Measurements from ENCODE around the gene UGT1A3. TPM values are rescaled to one million over a fixed set of nuclear protein-coding genes. Genes with fewer than 3 reads are reported as not detected.

The UGT1A3 gene
- total RNA-seq, 1 experiment from 2014 or later = not detected

DNA sequence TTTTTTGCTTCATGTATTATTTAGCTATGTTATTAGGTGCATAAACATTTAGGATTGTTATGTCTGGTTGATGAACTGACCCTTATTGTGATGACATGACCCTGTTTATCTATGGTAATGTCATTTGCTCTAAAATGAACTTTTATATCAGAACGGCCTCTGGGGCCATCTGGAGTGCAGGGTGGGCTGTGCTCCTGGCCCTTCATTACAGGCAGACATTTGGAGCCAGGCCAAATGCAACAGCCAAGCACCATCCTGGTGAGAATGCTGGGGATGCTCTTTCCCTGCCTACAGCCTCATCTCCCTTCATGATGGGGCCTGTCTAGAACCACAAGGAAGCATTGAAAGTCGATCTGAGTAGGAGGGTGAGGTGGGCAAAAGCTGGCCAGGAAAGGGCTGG, 87.5 kb downstream of the UGT1A3 start:
- peak; percentile 34 for DNase-seq (ENCODE audit: low read depth)

DNA sequence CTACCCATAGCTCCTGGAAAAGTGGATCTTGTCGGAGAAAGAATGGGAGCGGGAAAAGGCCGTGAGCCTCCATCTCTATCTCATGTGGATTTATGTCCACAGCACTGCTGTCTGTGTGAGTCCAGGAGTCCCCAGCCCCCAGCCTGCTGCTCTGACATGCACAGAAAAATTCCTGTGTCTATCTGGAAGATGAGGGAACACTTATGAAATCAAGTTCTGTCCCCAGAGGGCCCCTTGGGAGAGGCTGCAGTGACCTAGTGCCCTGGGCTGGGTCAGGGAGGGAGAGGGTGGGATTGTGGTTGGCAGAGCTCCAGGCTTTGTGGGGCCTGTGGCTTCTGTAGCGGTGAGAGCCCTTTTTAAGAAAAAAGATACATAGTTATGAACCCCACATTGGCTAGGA, 87.9 kb downstream of the UGT1A3 start:
- DNase-seq (ENCODE audit: low read depth) = no peak

DNA sequence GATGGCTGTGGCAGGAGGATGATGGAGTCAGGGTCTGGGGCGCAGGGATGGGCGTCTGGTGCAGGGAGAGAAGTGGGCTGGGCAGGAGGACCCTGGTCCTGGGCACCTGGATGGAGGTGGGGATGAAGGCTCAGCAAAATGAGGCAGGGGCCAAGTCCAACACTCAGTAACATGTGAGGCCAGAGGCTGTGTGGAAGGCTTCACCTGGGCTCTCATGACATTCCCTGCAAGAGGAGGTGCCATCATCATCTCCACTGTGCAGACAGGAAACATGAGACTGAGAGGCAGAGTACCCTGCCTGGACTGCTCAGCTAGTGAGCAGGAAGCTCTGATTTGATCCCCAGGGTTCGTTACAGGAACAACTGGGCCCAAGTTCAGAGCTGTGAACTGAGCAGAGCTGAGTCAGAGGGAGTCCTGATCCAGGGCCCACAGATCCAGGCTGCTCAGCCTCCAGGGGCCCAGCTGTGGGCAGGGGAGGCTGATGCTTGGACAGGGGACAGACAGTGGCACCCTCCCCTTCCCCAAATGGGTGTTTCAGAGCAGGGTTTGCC, 88.6 kb downstream of the UGT1A3 start:
- DNase-seq (ENCODE audit: low read depth) = peak; percentile 49

DNA sequence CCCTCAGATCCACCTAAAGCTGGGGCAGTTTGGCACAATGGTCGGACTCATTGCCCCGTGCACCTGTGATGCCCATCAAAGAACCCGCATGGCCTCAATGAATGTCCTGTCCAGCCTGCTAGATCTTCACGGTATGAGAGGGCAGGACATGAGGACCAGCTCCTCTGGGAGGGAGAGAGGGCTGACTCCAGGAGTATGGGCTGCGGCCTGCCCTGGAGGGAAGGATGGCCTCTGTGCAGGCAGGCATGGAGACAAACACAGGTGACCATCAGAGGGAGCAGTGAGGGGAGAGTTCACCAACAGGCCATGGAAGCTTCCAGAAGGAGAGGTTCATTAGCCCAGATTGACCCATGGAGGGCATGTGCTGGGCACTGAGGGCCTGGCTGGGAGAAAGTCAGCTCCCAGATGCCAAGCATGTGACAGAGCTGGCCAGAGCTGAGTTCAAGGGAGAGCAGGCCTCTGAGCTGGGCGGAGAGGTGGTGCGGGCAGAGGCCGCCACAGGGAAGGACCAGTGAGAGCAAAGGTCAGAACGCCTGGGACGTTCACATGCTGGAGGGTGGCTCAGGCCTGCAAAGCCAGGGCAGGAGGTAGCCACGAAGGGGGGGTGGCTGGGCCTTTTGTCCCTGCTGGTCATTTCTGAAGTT, 89.3 kb downstream of the UGT1A3 start:
- DNase-seq (ENCODE audit: low read depth) = no peak

DNA sequence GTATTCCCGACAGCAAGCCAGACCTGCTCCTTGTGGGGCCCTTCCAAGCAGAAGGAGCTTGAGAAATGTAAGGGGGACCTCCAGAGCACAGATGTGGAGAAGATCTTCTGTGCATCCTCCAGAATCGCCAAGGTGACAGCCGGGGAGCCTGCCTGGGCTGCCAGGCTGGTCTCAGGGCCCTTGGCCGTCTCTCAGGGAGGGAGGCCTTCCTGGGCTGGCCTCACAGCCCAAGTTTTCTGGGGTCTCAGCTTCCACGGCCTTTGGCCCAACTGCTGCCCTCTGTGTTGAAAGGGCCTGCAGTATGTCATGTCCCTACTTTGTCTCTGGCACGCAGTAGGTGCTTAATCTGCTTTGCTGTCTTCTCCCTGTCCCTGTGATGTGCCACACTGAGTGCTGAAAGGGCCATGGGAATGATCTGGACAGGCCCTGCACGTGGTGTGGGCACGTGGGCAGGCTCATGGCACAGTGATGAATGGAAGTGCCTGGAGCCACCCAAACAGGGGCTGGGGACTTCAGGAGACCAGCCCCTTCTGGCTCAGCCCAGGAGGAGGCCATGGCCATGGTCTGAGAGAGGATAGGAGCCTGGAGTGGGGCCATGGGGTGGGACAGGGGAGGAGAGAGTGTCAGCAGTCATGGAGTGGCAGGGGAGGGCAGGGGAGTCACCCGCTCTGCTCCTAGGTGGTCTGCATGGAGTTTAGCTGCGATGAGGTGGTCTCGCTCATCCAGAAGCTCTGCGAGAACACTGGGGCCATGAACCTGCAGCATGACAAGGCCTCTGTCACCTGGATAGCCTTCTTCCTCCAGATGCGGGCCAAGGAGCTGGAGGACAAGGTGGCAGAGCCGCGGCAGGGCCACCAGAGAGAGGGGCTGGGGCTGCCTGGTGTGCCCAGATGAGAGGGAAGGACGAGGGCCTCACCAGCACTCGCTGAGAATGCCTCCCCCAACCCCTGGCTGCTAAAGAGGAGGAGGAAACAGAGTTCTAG, 90.1 kb downstream of the UGT1A3 start:
- DNase-seq (ENCODE audit: low read depth) = no peak

DNA sequence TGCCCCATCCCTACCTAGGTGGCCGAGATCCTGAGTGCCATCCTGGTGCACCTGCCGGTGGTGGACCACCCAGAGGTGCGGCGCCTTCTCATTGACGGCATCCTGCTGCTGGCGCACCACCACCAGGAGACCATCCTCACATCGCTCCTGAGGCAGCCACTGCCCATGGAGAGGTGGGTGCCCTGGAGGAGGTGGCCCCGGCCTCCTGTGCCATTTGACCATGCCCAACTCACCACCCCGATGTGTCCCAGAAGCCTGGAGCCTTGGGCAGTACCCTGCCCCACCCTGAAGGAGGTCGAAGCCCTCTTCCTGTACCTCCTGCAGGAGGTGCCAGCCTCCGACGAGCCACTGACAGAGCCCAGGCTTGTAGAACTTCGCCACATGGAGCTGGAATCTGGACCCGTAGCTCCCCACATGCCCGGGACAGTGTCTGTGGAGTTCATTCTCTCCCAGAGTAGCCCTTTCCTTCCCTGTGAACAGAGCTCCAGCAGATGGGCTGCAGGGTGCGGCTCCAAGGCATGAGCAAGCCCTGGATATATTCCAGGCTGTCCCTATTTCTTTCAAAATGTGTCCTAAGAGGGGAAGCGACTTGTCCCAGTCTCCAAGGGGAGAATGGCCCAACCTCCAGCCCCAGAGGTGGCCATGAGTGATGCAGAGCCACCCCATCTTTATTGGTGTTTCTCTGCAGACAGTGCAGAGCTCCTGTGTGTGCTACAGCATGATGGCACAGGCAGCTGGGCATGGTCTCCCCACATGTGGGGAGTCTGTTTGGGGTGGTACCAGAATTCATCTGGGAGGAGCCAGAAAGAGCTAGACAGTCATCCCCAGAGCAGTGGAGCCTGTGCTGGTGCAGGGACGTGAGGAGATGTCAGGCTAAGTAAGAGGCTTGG, 91.3 kb downstream of the UGT1A3 start:
- DNase-seq (ENCODE audit: low read depth) = no peak

DNA sequence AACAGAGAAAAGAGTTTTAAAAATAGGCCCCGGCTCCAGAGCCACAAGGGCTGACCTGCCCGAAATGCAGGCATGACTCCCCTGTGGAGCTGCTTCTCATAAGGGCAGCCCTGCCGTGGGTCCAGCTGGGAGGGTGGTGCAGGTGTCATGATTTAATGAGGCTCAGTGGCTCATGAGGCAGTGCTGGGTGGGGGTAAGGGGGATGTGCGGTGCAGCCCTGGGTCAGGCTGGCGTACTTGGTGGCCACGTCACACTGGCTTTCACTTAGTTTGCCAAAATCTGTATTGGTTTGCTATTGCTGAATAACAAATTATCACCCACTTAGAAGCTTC, 91.9 kb downstream of the UGT1A3 start:
- DNase-seq (ENCODE audit: low read depth) = no peak

DNA sequence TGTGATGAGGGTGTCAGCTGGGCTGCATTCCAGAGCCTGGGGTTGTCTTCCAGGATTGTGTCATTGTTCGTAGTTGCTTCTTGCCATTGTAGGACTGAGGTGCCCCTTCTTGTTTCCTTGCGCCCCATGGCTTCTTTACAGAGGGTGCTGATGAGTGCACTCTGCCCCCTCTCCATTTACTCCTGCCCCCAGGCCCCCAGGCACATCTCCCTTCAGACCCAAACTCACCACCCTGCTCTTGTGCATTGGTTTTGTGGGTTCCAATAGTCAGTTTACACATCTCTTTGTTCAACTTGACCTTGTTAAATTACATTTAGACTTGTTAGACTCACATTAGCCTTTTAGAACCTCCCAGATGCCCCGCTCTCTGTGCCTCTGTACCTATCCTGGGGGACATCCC, 92.4 kb downstream of the UGT1A3 start:
- DNase-seq (ENCODE audit: low read depth) = no peak

DNA sequence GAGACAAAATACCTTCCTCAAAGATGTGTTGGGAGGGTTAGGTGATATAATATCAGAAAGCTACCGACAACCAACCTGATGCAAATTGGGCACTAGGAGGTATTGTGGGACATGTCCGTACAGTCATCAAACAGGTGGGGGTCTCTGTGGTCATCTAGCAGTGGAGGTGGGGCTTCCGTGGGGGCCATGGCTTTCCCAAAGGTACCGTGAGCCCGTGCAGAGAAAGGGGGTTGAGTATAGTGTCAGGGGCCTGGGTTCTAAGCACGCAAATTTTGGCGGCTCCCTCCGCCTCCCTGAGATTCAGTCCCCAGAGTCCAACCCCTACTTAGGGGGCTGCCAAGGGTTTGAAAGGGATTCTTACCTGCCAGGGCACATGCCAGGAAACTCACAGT, 92.9 kb downstream of the UGT1A3 start:
- no peak for DNase-seq (ENCODE audit: low read depth)

DNA sequence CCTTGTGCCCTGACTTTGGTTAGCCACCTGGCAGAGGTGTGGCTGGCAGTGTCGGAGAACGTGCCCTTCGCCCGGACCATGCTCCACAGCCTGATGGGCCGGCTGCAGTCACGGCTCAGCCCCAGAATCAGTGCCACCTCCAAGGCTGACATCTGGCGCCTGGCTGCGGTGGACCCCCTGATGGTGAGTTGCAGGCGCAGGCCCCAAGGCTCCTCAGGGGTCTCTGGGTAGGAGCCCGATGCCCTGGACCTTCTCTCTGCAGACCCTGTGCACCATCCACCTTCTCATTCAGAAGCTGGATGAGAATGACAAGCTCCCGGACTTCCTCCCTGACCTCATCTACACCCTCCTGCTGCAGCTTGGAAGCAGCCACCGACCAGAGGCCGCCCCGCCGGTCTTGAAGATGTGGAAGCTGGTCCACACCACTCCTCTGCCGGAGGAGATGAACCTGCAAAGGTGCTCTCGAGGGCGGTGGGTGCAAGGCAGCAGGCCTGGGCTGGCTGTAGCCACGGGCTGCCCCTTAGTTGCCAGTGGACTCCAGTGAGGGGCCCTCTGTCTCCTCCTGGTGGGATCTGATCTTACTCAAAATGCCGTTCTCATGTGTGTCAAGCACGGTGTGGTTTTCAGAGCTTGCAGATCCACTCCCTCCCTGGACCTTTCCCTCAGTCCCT, 93.4 kb downstream of the UGT1A3 start:
- DNase-seq (ENCODE audit: low read depth) = no peak

Other genes starting within 250 kb of the UGT1A3 start
- gene USP40, start 162.3 kb upstream of the UGT1A3 start, total RNA-seq (2014; rRNA removed; shearing (Covaris generic)) = 21.2 and 22.1 TPM in 2 replicates
- 15.1 and 15.4 TPM in 2 replicates for gene UGT1A8, start 111.4 kb upstream of the UGT1A3 start, total RNA-seq (2014; rRNA removed; shearing (Covaris generic))
- gene UGT1A10, start 92.6 kb upstream of the UGT1A3 start, total RNA-seq (2014; rRNA removed; shearing (Covaris generic)) = 8.2 and 13.4 TPM in 2 replicates
- 0.24 and 1.0 TPM in 2 replicates for gene UGT1A9, start 57.1 kb upstream of the UGT1A3 start, total RNA-seq (2014; rRNA removed; shearing (Covaris generic))
- gene UGT1A7, start 47.1 kb upstream of the UGT1A3 start, total RNA-seq (2014; rRNA removed; shearing (Covaris generic)) = 0.17 TPM in 1 of 2 replicates, not detected in the other
- 1.1 TPM in 1 of 2 replicates, not detected in the other for gene UGT1A6, start 36.2 kb upstream of the UGT1A3 start, total RNA-seq (2014; rRNA removed; shearing (Covaris generic))
- 0.34 TPM in 1 of 2 replicates, not detected in the other for gene UGT1A5, start 16.1 kb upstream of the UGT1A3 start, total RNA-seq (2014; rRNA removed; shearing (Covaris generic))
- gene UGT1A4, start 10.3 kb upstream of the UGT1A3 start, total RNA-seq (2014; rRNA removed; shearing (Covaris generic)) = 0.63 TPM in 1 of 2 replicates, not detected in the other
- gene UGT1A1, start 31.2 kb downstream of the UGT1A3 start, total RNA-seq (2014; rRNA removed; shearing (Covaris generic)) = 0.03 and 0.06 TPM in 2 replicates
- 0.21 and 0.80 TPM in 2 replicates for gene MROH2A, start 49.3 kb downstream of the UGT1A3 start, total RNA-seq (2014; rRNA removed; shearing (Covaris generic))
- 85.5 and 86.3 TPM in 2 replicates for gene HJURP, start 125.5 kb downstream of the UGT1A3 start, total RNA-seq (2014; rRNA removed; shearing (Covaris generic))
- gene TRPM8, start 188.3 kb downstream of the UGT1A3 start, total RNA-seq (2014; rRNA removed; shearing (Covaris generic)) = 0.06 and 0.12 TPM in 2 replicates